Epithelial cell of umbilical artery (primary cell): Measurements from ENCODE around the gene SNRNP200. TPM values are rescaled to one million over a fixed set of nuclear protein-coding genes. Genes with fewer than 3 reads are reported as not detected.

Source experiments
- total RNA-seq: library from RNA; depleted of rRNA; stranded (reverse); fragments of >200 nt; gene quantifications from 2 replicates; pipeline ENCODE4 v1.2.3, GENCODE V29; 2014

SNRNP200 gene
- 38.1 and 46.1 TPM in 2 replicates for total RNA-seq

GRCh38 chr2:96305091-96305978, at the start of gene SNRNP200:
SNRNP200 (minus strand) TSS chr2:96305546; CDS start chr2:96305437, 109 bp downstream.

GRCh38 chr2:96325041-96325883, 19.9 kb upstream of the SNRNP200 start, which contains the start of gene ITPRIPL1:
ITPRIPL1 (plus strand) TSS chr2:96325317; CDS start chr2:96325840, 523 bp downstream.

GRCh38 chr2:96265840-96266679, 39.3 kb downstream of the SNRNP200 start, which contains the start of the genes CIAO1 and TMEM127:
CIAO1 (plus strand) TSS chr2:96266225; CDS start chr2:96266351, 126 bp downstream.
TMEM127 (minus strand) TSS chr2:96265997; CDS start chr2:96265381, 616 bp downstream.

Other genes starting within 250 kb of the SNRNP200 start
- gene ADRA2B, start 189.0 kb downstream of the SNRNP200 start, total RNA-seq: not detected in 2 replicates
- gene ASTL, start 167.0 kb downstream of the SNRNP200 start, total RNA-seq: not detected in 2 replicates
- gene DUSP2, start 160.1 kb downstream of the SNRNP200 start, total RNA-seq: 0.61 and 0.65 TPM in 2 replicates
- gene STARD7, start 96.7 kb downstream of the SNRNP200 start, total RNA-seq: 142 and 196 TPM in 2 replicates
- gene TMEM127, start 39.5 kb downstream of the SNRNP200 start, total RNA-seq: 10.1 and 15.8 TPM in 2 replicates
- gene CIAO1, start 39.3 kb downstream of the SNRNP200 start, total RNA-seq: 116 and 119 TPM in 2 replicates
- 1.6 and 3.0 TPM in 2 replicates for gene ITPRIPL1, start 19.8 kb upstream of the SNRNP200 start, total RNA-seq
- 15.2 and 17.5 TPM in 2 replicates for gene NCAPH, start 30.2 kb upstream of the SNRNP200 start, total RNA-seq
- 0.15 TPM in 1 of 2 replicates, not detected in the other for gene NEURL3, start 199.8 kb upstream of the SNRNP200 start, total RNA-seq
- gene ARID5A, start 231.2 kb upstream of the SNRNP200 start, total RNA-seq: 12.0 and 13.1 TPM in 2 replicates